HG02938 (cell line): ENCODE results near the gene CXCL12.

ENCODE experiments used
- ATAC-seq: cut with Tn5 transposase; IDR thresholded peaks from one replicate; pipeline ENCODE4 v1.9.1; 2021; ENCODE audit warnings: mild to moderate bottlenecking, moderate library complexity; ENCODE audit not compliant: unreplicated experiment

The CXCL12 gene

GRCh38 chr10:44385696-44386441, 972 bp upstream of the CXCL12 start:
- ATAC-seq, result no peak

- no peak for ATAC-seq
These were observed 284 bp downstream of the CXCL12 start for GRCh38 chr10:44384601-44385025.

- ATAC-seq, result no peak
These were observed 922 bp downstream of the CXCL12 start for GRCh38 chr10:44383749-44384600.

- ATAC-seq, result no peak
These were observed 1.7 kb downstream of the CXCL12 start for GRCh38 chr10:44382981-44383748.

- no peak for ATAC-seq
These were observed 2.6 kb downstream of the CXCL12 start for GRCh38 chr10:44382131-44382858.

- no peak for ATAC-seq
These were observed 3.9 kb downstream of the CXCL12 start for GRCh38 chr10:44380829-44381600.

GRCh38 chr10:44379907-44380306, 5.0 kb downstream of the CXCL12 start:
- no peak for ATAC-seq

GRCh38 chr10:44378626-44379025, 6.3 kb downstream of the CXCL12 start:
- no peak for ATAC-seq

GRCh38 chr10:44377651-44378310, 7.1 kb downstream of the CXCL12 start:
- ATAC-seq, result no peak

GRCh38 chr10:44376472-44377099, 8.3 kb downstream of the CXCL12 start:
- ATAC-seq, result no peak

GRCh38 chr10:44374155-44374554, 10.7 kb downstream of the CXCL12 start:
- ATAC-seq, result no peak

GRCh38 chr10:44373341-44373995, 11.4 kb downstream of the CXCL12 start:
- ATAC-seq, result no peak

GRCh38 chr10:44372181-44372580, 12.7 kb downstream of the CXCL12 start:
- no peak for ATAC-seq

- no peak for ATAC-seq
These were observed 14.1 kb downstream of the CXCL12 start for GRCh38 chr10:44370731-44371248.

- ATAC-seq, result no peak
These were observed 15.0 kb downstream of the CXCL12 start for GRCh38 chr10:44369854-44370253.

- ATAC-seq, result no peak
These were observed 15.6 kb downstream of the CXCL12 start for GRCh38 chr10:44369296-44369695.

- ATAC-seq, result no peak
These were observed 16.3 kb downstream of the CXCL12 start for GRCh38 chr10:44368637-44369036.

- ATAC-seq, result no peak
These were observed 17.8 kb downstream of the CXCL12 start for GRCh38 chr10:44366941-44367630.
